COLO668 (cell line): ENCODE data around the gene UBLCP1.
A peak's percentile ranks its signal among the peaks of the same experiment; 100 is the strongest.
"Not testable (repeated sequence)": the region's sequence is repeated elsewhere in the genome, so short reads cannot be mapped to it uniquely, and the experiment has no call there.

ENCODE experiments used
- DNase-seq: peaks from one replicate; lab custom pipeline; 2025; ENCODE audit not compliant: unreplicated experiment; lab: John Stamatoyannopoulos, UW

UBLCP1 gene, protein sequence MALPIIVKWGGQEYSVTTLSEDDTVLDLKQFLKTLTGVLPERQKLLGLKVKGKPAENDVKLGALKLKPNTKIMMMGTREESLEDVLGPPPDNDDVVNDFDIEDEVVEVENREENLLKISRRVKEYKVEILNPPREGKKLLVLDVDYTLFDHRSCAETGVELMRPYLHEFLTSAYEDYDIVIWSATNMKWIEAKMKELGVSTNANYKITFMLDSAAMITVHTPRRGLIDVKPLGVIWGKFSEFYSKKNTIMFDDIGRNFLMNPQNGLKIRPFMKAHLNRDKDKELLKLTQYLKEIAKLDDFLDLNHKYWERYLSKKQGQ

DNA sequence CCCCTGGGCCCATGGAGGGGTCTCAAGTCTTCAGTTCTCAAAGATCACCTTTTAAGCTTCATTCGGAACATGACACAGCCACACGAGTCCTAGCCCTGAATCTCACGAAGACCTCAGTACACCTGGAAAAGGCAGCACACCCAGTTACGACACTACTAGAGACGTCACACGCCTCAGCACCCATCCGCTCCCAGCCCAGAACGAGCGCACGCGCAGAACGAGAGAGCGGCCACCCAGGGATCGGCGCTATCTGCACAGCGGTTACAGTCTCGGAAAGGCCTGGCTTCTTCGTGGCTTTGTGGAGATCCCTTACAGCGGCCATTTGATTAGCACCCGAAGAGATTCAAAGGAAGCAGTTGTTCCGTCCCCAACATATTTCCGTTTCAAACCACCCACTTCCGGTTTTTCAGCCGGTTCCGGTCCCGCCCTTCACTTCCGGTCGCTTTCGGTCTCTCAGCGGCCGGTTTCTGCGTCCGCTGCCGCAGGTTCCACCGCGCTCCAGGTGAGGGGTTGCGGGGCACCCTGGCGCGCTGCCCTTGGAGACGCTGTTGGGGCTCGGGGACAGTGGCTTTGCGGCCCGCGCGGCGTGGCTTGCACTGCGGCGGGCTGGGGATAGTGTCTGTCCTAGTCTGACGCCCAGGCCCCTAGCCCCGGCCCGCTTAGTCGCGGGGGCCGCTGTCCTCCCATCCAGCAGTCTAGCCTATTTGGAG lies at the start of gene UBLCP1:
Gene UBLCP1 (plus strand): TSS at position 432 of the 710 bp plus-strand sequence. CDS start 5,626 bp downstream, outside the sequence.
- peak; percentile 71 for DNase-seq

- DNase-seq, result no peak
Observed at GRCh38 chr5:159214486-159215271, 48.4 kb upstream of the UBLCP1 start.

DNA sequence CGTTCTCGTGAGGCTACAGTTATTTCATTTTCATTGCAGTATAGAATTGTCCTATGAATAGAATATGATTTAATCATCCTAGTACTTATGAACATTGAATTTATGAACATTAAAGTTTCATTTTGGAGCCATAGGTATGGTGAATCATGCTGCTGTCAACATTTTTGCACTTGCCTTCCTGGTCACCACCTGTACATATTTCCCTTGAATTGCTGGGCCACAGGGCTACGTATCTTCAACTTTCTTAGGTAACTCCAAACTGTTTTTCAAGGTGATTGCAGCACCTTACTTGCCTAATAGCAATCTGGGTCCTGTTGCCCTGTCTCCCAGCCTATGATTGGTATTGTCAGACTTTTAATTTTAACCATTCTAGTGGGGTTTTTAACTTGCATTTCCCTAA lies 47.2 kb upstream of the UBLCP1 start:
- no peak for DNase-seq

GRCh38 chr5:159216454-159216853 lies 46.6 kb upstream of the UBLCP1 start:
- no peak for DNase-seq

DNA sequence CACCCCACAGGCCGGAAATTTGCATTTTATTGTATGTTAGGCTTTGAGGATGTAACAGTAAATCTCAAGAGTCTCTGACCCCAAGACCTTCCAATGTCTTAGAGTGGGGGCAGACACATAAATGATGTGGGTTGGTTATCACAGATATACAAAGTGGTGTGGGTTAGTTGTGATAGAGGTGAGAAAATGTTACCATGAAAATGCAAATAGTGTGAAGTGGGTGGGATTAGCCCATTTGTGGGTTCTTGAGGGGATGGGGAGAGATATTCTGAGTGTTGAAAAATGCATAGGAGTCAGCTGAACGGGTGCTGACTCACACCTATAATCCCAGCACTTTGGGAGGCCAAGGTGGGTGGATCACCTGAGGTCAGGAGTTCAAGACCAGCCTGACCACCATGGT lies 45.9 kb upstream of the UBLCP1 start:
- DNase-seq, result no peak

- no peak for DNase-seq
Observed at GRCh38 chr5:159218595-159219023, 44.5 kb upstream of the UBLCP1 start.

- no peak for DNase-seq
Observed at GRCh38 chr5:159220206-159220605, 42.9 kb upstream of the UBLCP1 start.

- no peak for DNase-seq
Observed at GRCh38 chr5:159223469-159223868, 39.6 kb upstream of the UBLCP1 start.

DNA sequence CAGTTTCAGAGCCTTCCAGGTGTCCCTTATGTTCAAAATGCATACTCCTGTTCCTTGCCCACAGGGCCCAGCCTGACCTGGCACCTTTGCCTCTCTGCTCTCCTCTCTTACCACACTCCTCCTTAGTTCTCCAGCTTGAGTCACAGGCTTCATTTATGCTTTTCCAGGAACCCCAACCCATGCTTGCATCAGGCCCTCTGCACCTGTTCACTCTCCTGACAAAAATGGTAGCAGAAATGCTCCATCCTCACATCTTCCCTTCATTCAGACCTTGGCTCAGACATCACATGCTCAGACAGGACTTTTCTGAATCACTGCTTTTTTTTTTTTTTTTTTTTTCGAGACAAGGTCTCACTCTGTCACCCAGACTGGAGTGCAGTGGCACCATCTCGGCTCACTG lies 38.6 kb upstream of the UBLCP1 start:
- DNase-seq, result no peak

GRCh38 chr5:159226451-159226850 lies 36.6 kb upstream of the UBLCP1 start:
- no peak for DNase-seq

GRCh38 chr5:159227452-159227851 lies 35.6 kb upstream of the UBLCP1 start:
- no peak for DNase-seq

- peak; percentile 38 for DNase-seq
Observed at GRCh38 chr5:159228097-159228496, 35.0 kb upstream of the UBLCP1 start.

GRCh38 chr5:159230657-159231056 lies 32.4 kb upstream of the UBLCP1 start:
- no peak for DNase-seq

GRCh38 chr5:159231167-159231566 lies 31.9 kb upstream of the UBLCP1 start:
- DNase-seq, result no peak

DNA sequence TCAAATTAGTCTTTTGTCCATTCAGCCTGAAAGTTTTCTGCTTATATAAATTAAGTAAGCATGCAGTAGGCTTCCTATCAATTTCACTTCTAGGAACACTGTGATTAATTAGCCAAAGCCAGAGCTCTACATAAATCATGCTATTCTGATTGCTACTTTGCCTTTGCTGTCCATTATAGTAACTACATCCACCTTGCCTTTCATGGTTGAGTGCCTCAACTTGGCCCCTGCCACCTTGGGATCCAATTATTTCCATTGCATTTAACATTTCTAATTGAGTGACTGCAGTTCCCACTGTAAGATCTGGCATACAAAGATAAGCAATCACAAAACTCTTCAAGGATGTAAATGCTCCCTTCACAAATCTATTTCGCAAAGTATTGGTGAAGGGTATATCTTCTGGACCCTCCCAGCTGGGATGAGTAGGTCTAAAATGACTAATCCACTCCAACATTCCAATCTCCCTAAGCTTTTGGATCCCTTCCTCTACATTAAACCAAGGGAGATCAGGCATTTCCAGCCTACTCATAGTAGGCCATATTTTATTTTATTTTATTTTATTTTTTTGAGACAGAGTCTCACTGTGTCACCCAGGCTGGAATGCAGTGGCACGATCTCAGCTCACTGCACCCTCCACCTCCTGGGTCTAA lies 27.1 kb upstream of the UBLCP1 start:
- DNase-seq, result not testable (repeated sequence)

DNA sequence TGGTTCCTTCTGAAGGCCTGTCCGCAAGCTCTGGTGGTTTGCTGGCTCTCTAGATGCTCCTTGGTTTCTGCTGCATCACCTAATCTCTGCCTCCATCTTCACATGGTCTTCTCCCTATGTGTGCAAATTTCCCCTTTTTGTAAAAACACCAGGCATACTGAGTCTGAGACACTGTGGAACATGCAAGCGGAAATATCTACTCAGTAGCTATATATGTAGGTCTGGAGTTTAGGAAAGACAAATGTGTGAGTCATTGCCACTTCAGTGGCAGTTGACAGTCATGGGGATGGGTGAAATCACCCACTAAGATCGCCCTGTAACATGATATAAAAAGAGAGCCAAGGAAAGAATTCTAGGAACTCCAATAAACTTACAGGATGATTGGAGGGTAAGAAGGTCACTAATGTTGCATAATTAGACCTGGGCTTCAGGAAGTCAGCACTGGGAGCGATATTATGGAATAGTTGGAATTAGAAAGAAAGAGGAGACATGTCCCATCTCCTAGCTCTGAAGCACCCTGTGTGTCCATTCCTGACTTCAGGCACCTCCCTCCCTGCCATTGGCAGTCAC lies 22.7 kb upstream of the UBLCP1 start:
- no peak for DNase-seq

GRCh38 chr5:159241946-159242552 lies 21.0 kb upstream of the UBLCP1 start:
- no peak for DNase-seq

DNA sequence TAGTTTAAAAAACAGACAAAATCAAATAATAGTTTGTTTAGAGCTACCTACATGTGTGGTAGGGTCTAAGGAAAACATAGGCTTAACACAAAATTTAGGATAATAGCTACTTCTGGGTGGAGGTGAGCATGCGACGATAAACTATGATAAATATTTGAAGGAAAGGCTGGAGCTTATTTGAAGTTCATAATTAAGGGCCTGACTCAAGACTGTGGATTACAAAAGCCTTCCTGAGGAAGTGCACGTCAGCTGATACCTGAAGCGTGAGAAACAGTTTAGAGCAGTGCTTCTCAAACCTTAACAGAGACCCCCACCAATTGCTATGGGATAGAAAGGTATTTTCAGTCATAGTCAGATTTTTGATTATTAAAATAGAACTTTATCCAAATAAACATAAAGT lies 20.4 kb upstream of the UBLCP1 start:
- DNase-seq, result no peak

GRCh38 chr5:159243385-159243784 lies 19.7 kb upstream of the UBLCP1 start:
- no peak for DNase-seq

DNA sequence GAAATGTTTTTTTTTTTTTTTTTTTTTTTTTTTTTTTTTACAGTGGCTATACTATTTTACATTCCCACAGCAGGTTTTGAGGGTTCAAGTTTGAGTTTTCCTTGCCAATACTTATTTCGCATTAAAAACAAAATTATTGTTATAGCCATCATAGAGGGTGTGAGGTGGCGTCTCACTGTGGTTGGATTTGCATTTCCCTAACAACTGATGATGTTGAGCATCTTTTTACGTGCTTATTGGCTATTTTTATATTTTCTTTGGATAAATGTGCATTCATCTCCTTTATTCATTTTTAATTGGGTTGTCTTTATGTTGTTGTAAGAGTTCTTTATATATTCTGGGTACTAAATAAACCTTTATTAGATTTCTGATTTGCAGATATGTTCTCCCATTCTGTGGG lies 18.9 kb upstream of the UBLCP1 start:
- DNase-seq, result no peak
